Caki2 (cell line): ENCODE data around the gene MAP6. TPM values are rescaled to one million over a fixed set of nuclear protein-coding genes. Genes with fewer than 3 reads are reported as not detected.

Experiments
- DNase-seq: peaks from one replicate; pipeline ENCODE4 v3.0.0-alpha.2; 2015; ENCODE audit warnings: low read depth
- in situ Hi-C: cut with HindIII; loops from 2 replicates; pipeline ENCODE4 v1.10.0; 2016; ENCODE audit warnings: low sequenced_read_pairs, low pct_unique_long_range_greater_than_20kb, mixed read lengths
- total RNA-seq: library from RNA; depleted of rRNA; stranded (reverse); fragments of >200 nt; shearing (Covaris generic); gene quantifications from 2 replicates; pipeline ENCODE4 v1.2.3, GENCODE V29; 2014; ENCODE audit warnings: low replicate concordance

Gene MAP6
- total RNA-seq, 1 experiment from 2014 or later: not detected

DNA sequence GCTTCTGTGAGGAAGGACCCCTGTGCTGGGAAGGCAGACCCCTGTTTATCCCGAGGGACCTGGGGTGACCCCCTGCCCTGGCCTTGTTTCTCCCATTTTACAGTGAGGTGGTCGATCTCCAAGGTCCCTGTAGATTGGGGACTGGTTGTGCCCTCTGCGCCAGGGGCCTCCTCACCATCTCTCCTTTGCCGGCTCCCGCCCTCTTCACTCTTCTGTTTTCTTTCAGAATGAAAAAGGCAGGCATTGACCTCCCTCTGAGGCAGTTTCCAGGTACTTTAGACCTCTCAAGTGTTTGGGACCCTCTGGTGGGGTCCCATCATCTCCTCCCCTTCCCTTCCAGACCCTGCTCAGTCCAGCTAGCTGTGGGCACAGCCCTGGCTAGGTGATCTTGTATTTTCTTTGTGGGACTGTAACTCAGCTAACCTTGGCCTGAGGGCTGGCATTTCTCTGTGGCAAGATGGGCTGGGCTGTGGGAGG, 105.3 kb downstream of the MAP6 start:
- no peak for DNase-seq
- in situ Hi-C loops: no loop called here

DNA sequence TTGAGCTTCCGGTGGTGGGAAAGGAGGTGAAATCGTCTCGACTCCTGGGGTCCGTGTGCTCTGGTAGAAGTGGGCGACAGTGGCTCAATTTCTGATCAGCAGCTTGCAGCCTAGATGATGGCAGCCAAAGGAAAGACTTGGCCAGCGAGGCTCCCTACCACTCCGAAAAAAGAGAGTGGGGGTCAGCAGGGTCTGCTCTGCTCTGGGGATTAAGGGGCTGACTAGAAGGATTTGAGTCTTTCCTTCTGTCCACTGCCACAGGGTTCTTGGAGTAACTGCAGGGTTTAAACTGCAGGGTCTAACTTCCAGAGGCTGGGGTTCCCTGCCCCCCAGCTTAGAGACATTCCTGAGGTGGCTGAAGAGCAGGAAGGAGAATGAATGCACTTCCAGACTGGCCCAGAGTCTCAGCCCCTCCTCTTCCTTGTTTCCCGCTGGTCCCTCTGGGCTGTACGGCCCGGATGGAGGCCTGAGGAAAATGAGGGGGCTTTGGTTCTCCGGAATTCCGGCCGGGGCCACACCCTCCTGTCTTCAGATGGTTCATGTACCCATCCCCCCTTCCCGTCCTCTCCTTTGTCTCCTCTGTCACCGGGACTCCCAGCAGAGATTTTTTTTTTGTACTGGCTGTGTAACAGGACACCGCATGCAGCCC, 105.9 kb downstream of the MAP6 start:
- in situ Hi-C loops: no loop called here
- DNase-seq: peak; percentile 18

GRCh38 chr11:75562048-75562835, 106.6 kb downstream of the MAP6 start, which contains the start of gene SERPINH1:
Gene SERPINH1 (plus strand): TSS chr11:75562253. CDS start chr11:75566350, 4,097 bp downstream.
- peak; percentile 42 for DNase-seq
- in situ Hi-C loops: no loop called here

GRCh38 chr11:75561426-75562047, 107.3 kb downstream of the MAP6 start:
- no peak for DNase-seq
- in situ Hi-C loops: no loop called here

- in situ Hi-C loops: no loop called here
- DNase-seq: no peak
Observed at GRCh38 chr11:75560644-75561043, 108.2 kb downstream of the MAP6 start.

DNA sequence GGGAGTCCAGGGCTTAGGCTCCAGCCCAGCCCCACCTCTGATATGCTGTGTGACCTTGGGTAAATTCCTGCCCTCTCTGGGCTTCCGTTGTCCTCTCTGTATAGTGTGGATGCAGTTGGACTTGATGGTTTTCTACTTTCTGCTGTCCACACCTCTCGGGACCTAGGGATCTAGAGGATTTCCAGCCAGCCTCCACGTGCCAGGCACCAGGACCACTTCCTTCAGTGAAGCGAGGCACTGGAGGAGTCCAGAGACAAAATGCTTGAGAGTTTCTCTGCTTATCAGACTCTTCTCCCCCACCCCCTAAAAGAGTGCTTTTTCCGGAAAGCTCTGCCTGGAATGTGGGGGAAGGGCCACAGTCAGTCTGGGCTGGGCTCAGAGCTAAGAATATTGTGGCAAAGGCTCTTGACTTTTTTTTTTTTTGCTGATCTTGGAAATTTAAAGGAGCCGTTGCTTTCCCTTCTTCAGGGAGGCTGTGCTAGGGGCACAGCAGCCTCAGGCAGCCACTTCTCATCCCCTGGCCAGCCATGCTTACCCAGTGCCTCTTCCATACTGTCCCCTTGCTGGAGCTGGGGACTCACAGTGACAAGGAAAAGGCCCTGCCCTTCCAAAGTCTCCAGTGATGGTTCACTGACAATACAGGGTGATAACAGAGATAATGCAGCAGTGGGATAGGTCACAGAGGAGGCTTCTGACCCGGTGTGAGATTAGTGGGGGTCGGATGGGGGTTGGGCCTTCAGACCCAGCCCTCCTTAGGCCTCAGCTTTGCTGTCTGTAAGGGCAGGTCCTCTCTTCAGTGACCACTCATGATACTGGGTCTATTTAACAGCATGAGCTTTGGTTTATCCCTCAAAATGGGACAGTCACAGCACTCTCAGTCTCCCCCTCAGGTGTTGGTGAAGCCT, 109.6 kb downstream of the MAP6 start:
- no peak for DNase-seq
- in situ Hi-C loops: no loop called here

- in situ Hi-C loops: no loop called here
- DNase-seq: no peak
Observed at GRCh38 chr11:75557666-75558494, 111.0 kb downstream of the MAP6 start.

- in situ Hi-C loops: no loop called here
- DNase-seq: no peak
Observed at GRCh38 chr11:75556275-75556674, 112.6 kb downstream of the MAP6 start.

- in situ Hi-C loops: no loop called here
- DNase-seq: no peak
Observed at GRCh38 chr11:75555079-75555811, 113.6 kb downstream of the MAP6 start.

DNA sequence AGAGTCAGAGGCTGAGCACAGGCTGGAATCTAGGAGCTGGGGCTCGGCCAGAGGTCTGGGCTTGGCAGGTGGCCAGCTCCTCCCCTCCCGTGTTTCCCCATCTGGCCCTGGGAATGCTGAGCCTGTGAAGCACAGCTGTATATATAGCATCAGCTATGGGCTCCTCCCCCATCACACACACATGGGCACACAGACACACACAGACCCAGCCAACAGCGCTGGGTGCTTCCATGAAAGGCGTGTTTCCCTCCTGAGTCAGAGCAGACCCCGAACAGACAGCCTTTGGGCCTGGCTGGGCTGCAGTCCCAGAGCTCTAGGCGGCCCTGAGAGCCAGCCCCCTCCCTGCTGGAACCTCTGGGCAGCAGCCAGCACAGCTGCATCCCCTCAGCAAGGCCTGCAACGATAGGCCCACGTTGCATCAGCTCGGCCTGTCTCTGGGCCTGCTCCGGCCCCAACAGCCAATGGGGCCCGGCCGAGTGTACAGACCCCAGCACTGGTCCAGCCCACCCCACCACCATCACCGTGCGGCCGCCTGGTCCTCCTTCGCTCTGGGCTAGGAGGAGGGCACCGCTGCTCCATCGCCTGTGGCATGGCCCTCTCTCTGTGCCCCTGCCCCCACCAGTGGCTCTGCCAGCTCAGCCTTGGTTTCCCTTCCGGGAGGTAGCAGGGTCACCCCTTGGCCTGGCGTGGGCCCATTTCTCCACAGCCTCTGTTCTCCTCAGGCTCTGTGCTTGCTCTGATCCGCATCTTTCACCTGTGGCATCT, 114.4 kb downstream of the MAP6 start:
- DNase-seq: no peak
- in situ Hi-C loops: no loop called here

GRCh38 chr11:75553889-75554257, 115.0 kb downstream of the MAP6 start:
- no peak for DNase-seq
- in situ Hi-C loops: no loop called here

GRCh38 chr11:75553182-75553581, 115.7 kb downstream of the MAP6 start:
- in situ Hi-C loops: no loop called here
- DNase-seq: no peak

DNA sequence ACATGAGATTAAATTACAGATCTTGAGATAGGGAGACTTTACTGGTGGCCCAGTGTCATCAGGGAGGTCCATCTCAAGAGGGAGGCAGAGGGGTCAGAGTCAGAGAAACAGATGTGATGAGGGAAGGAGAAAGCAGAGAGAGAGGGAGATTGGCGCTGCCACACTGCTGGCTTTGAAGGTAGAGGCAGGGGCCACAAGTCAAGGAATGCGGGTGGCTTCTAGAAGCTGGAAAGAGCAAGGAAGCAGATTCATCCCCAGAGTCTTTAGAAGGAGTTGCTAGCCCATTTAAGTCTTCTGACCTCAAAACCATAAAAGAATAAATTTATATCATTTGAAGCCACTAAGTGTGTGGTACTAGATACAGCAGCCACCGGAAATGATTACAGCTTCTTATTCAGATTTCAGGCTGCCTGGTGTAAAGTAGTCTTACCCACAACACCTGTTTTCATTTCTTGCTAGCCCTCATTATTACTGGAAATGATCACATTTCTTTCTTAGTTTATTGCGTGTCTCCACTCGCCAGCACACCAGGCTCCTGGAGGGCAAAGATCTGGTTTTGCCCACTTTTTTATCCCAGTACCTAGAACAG, 119.4 kb downstream of the MAP6 start:
- no peak for DNase-seq
- in situ Hi-C loops: no loop called here

- no peak for DNase-seq
- in situ Hi-C loops: no loop called here
Observed at GRCh38 chr11:75548595-75549272, 120.1 kb downstream of the MAP6 start.

DNA sequence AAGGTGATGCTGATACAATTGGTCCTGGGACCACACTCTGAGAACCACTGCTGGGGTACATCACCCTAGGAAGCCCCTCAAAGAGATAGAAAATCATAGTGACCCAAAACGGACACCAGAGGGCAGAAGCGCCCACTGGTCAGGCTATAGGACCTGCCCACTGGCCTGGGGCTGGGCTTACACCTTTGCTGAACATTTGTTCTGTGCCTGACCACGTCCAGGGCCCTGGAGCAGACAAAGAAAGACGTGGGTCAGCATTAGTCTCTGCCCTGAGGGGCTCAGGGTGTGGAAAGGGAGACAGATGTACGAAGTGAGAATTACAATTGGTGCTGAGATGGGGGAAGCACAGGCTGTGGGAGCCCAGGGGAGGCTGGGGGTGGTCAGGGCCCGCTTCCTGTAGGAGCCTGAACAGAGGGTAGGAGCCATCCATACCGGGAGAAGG, 121.2 kb downstream of the MAP6 start:
- peak; percentile 29 for DNase-seq
- in situ Hi-C loops: no loop called here
